Astrocyte (in vitro differentiated cells and primary cell): ENCODE data around the gene SORL1-AS1.

ENCODE experiments used
- CTCF ChIP-seq: IDR thresholded peaks from 2 replicates; pipeline ENCODE4 v1.5.1; 2011; ENCODE audit warnings: low read depth, mild to moderate bottlenecking, inconsistent platforms, low read length, moderate library complexity; ENCODE audit not compliant: insufficient read depth
- EZH2 ChIP-seq: IDR thresholded peaks from 2 replicates; pipeline ENCODE4 v1.6.1; 2012; ENCODE audit warnings: mild to moderate bottlenecking, low read length, inconsistent platforms; ENCODE audit not compliant: insufficient read depth

GRCh38 chr11:121461843-121462242 is 9.1 kb upstream of the SORL1-AS1 start:
- TF ChIP-seq EZH2 (no peak), CTCF (no peak)
